ENCODE measurements around the gene ZNF597.

The ZNF597 gene

DNA sequence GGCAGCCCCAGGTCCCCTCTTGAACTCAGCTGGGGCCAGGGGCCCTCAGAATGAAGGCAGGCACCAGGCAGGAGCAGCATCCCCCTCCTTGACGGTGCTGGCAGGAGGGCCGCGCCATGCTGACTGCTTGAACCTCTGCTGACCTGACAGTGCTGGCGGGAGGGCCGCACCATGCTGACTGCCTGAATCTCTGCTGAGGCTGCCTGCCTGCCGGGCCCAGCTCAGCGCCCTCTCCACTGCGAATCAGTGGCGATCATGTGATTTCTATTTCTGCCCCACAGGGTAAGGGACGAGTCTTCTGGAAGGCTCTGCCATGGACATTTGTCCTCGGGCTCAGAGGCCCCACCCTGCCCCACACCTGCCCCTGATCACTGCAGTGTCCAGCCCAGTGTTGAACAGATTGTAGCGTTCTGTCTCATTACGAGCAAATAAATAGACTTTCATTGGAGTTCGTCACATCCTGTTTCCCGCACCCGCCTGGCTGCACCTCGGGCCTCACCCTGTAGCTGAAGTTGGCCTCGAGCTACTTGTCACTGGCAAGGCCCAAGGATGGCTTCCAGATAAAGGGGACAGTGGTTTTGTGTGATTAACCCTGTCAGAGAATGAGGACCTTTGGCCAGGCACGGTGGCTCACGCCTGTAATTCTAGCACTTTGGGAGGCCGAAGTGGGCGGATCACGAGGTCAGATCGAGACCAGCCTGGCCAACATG lies 43.4 kb upstream of the ZNF597 start:
- in situ Hi-C loops (cut with HindIII; ENCODE audit: low sequenced_read_pairs) = no loop called here
- DNase-seq (ENCODE audit: low read depth) = no peak
- TF ChIP-seq CTCF (IDR thresholded peaks at IDR 0.05; ENCODE audit: low read depth, low read length, missing control alignments) = no peak
- no peak overlapping the region for H3K4me3 ChIP-seq (ENCODE audit: low read depth, low read length)

DNA sequence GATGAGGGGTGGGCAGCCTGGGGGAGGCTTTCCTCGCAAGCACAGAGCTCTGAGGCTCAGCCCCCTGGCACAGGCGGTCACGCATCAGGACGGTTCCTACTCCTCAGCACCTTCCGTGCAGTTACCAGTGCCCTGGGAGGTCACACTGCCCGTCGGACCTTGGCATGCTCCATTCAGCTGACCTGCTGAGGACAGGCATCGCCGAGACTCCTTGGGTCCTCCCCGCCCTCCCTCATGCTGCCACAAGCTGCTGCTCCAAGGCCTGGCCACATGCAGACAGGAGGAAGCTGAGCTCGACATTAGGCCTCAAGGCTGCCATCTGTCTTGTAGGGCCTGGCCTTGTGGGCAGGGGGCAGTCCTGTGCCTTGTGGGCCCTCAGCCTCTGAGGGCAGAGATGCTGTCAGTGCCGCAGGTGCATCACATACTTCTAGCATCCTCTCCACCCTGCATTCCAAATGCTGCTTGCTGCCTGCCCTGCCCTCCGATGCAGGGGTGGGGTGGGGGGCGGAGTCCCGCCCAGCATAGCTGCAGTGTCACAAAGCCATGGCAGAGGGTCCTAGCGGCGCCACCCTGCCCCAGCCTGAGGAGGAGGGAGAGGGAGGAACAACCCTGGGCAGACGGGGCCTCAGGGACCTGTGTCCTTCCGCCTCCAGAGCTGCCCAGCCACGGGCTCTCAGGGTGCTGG lies 42.7 kb upstream of the ZNF597 start:
- TF ChIP-seq CTCF (IDR thresholded peaks at IDR 0.05; ENCODE audit: low read depth, low read length, missing control alignments) = no peak
- in situ Hi-C loops (cut with HindIII; ENCODE audit: low sequenced_read_pairs) = no loop called here
- H3K4me3 ChIP-seq (ENCODE audit: low read depth, low read length) = no peak overlapping the region
- DNase-seq (ENCODE audit: low read depth) = no peak

DNA sequence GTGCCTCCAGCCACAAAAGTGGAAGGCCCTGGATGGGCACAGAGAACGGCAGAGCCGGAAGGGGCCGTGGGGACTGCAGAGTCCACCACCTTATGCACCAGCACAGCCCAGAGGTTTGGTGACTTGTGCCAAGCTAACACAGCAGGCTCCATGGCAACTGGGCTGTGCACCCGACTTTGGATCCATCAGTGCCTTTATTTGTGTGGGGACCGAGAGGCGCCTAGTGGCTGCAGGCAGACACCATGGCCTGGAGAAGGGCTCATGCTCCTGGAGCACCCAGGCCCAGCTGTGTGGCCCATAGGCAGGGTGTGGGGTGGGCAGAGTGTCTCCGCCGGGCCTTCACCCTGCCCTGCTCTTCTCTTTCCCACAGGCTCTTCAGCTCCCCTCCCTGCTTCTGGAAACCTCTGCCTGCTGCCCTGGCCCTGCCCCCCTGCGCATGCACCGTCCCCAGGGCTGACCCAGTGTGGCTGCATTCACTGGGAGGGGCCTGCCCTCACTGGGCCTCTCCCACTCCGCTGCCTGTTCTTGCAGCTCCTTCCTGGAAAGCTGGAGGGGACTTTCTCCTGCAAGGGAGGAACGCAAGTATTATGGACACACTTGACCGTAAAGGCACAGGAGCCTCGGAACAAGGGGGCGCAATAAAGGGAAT lies 41.9 kb upstream of the ZNF597 start:
- in situ Hi-C loops (cut with HindIII; ENCODE audit: low sequenced_read_pairs) = no loop called here
- H3K4me3 ChIP-seq (ENCODE audit: low read depth, low read length) = no peak overlapping the region
- TF ChIP-seq CTCF (IDR thresholded peaks at IDR 0.05; ENCODE audit: low read depth, low read length, missing control alignments) = no peak
- no peak for DNase-seq (ENCODE audit: low read depth)

DNA sequence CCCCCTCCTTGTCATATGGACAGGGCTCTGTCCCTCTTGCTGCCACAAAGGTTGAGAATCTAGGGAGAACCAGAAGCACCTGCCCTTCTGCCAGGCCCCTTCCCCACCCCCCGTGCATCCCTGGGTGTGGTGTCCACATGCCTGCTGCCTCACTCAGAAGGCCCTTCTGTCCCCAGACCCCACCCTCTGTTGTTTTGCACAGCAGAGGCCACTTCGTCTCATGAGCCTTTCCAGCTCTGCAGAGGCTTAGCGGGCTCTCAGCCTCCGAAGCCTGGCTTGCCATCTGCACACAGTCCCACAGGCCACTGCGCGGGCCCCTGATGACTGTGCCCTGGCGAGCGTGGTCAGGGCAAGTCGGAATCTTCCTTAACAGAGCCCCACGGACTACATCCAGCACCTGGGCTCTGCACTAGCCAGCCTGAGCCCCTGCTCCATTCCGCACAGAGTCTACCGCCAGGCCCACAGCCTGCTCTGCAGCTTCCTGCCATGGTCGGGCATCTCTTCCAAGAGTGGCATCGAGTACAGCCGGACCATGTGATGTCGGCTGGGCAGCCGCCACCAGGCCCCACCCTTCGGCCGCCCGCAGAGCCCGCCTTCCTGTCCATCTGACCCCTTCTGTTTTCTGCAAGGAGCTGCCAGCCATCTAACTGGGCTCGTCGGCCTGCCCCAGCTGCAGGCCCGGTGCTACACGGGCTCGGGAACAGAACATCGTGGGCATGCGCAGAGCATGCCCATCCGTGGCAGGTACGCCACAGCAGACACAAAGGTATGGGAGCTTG lies 41.2 kb upstream of the ZNF597 start:
- DNase-seq (ENCODE audit: low read depth) = no peak
- no peak overlapping the region for H3K4me3 ChIP-seq (ENCODE audit: low read depth, low read length)
- in situ Hi-C loops (cut with HindIII; ENCODE audit: low sequenced_read_pairs) = no loop called here
- TF ChIP-seq CTCF (IDR thresholded peaks at IDR 0.05; ENCODE audit: low read depth, low read length, missing control alignments) = no peak

DNA sequence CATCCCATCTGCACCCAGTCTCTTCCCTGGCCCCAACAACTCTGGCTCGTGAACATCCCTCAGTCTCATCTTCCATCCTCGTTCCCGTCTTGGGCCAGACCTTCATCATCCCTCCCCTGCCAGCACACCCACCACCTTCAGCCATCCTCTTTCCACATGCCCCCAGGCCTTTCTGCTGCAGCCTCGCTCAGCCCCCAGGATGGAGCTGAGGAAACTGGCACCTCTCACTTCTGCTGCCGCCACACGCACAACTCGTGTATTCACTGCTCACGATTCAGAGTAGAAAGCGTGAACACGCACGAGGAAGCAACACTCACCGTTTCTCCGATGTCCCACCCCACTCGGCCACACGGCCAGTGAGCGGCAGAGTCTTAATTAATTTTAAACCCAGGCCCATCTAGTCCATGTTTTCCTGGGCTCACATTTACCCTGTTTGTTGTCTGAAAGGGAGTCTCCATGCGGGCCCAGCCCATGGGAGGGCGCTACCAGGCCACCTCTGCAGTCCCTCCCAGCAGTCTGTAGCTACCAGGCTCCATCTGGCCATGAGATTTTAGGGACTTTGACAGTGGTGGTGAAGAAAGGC lies 39.4 kb upstream of the ZNF597 start:
- no peak for DNase-seq (ENCODE audit: low read depth)
- in situ Hi-C loops (cut with HindIII; ENCODE audit: low sequenced_read_pairs) = no loop called here
- no peak for TF ChIP-seq CTCF (IDR thresholded peaks at IDR 0.05; ENCODE audit: low read depth, low read length, missing control alignments)
- no peak overlapping the region for H3K4me3 ChIP-seq (ENCODE audit: low read depth, low read length)
